GM21576 (cell line): ENCODE data around the gene CUL2.
A peak's percentile ranks its signal among the peaks of the same experiment; 100 is the strongest.
"Not testable (repeated sequence)": the region's sequence is repeated elsewhere in the genome, so short reads cannot be mapped to it uniquely, and the experiment has no call there.

Experiments
- ATAC-seq: cut with Tn5 transposase; IDR thresholded peaks from one replicate; pipeline ENCODE4 v1.9.1; 2021; ENCODE audit warnings: mild to moderate bottlenecking, moderate library complexity; ENCODE audit not compliant: unreplicated experiment

CUL2 gene

DNA sequence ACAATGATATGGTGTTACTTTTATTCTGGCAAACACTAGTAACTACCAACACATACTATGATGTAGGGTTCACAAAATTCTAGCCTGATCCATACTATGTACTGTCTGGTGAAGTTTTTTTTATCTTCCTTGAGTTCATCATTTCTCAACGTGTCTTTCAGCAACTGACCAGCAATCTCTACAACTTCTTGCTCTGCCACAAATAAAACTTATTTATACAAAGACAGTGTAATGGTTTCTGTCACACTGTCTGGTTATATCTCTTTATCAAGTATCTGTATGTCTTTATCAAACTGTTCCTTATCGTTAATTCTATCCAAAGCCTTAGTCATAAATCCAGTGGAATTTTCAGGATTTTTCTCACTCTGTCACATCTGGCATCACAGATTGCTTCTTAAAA lies 69.7 kb downstream of the CUL2 start:
- ATAC-seq, result no peak

DNA sequence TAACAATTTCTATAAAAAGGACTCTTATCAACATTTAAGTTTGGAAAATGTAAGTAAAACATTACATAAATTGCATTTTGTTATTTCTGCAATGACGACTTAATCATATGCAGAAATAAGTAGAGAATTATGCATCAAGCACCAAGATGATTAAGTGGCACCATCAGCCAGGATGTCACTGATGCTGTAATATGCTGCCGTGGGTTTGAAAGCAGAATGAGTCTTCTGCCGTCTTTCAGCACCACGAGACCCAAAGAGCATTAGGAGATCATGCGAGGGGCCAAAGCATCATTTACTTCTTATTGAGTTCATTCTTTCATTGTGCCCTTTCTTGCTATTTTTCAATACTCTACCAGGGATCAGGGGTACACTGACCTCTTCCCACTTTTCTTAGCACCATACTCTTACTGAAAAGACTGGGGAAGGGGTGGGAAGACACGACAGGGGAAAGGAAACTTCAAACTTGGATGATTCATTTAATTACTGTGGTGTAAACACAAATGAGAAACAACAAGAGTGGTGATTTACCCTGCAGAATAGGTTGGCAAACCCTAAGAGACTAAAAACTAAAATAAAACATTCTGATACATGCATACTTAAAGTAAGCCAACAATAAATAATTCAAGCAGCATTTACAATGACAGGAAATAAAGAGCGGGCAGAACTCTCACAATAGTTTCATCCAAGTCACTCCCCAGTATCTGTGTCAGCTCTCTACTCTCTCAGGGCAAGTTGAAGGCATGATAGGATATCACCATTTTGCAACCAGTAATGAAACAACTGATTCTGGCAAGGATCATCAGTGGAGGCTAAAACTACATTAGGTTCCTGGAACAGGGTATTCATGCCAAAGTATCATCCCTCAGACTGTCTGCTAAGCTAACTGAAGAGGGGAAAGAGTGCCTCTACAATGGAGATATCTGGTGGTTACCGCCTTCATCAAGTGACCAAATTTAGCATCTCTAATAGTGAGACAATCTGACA lies 70.8 kb downstream of the CUL2 start:
- no peak for ATAC-seq

DNA sequence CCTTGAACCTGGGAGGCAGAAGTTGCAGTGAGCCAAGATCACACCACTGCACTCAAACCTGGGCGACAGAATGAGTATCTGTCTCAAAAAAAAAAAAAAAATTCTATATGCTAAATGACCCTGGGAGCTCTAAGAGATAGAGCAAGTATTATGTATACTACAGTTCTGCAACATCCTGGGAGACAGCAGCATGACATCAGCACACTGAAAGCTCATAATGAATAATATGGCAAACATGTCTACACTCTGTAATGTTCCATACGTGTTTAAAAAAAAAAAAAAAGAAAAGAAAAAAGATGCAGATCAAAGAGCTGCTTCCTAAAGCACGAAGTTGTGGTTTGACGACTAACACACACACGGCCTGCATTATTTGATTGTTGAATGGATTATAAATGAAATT lies 72.5 kb downstream of the CUL2 start:
- no peak for ATAC-seq

DNA sequence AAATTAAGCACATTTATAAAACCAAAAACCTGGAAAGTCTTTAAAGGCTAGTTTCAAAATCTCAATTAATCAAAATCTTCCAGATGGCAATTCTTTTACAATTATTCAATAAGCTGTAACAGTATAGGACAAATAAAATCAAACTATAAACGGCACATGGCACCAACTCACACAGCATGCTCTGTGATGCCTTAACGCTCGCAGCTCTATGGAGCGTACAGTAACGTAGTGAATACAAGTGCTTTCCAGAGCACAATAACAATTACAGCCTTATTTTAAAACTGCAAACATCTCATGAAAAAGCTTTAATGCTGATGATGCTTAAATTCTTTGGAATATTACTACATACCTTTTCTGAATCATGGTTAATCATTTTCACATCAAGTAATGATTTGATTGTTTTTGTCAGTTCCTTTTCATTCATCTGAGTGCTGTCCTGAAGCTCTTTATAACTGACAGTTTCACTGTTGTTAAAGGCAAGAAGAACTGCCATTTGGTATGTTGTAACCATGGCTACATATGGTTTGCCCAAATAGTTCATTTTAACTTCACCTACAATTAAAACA lies 74.2 kb downstream of the CUL2 start:
- no peak for ATAC-seq

DNA sequence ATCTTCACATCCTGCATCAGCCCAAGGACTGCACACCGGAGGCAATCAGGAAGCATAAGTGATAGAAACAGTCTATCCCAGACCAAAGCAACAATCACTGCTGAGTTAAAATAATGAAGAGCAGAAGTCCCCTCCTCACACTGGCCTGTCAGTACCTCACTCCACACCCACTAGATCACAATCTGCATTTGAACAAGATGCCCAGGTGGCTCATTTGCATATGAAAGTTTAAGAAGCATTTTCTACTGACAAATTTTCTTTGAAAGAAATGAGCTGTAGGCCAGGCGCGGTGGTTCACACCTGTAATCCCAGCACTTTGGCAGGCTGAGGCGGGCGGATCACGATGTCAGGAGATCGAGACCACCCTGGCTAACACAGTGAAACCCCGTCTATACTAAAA lies 77.4 kb downstream of the CUL2 start:
- ATAC-seq, result no peak

DNA sequence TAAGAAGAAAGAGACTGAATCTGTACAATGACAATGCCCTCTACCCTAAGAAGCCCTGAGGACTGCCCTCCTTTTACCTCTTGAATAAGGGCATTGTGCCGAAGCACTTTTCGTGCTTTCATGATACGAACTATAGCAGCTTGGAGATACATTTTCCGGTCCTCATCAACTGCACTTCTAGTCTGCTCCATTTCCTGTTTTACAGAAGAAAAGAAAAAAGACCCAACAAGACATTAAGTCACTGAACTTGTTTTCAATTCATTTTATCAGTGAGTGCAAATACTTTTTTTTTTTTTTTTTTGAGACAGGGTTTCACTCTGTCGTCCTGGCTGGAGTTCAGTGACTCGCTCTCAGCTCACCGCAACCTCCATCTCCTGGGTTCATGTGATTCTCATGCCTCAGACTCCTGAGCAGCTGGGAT lies 78.4 kb downstream of the CUL2 start:
- no peak for ATAC-seq

DNA sequence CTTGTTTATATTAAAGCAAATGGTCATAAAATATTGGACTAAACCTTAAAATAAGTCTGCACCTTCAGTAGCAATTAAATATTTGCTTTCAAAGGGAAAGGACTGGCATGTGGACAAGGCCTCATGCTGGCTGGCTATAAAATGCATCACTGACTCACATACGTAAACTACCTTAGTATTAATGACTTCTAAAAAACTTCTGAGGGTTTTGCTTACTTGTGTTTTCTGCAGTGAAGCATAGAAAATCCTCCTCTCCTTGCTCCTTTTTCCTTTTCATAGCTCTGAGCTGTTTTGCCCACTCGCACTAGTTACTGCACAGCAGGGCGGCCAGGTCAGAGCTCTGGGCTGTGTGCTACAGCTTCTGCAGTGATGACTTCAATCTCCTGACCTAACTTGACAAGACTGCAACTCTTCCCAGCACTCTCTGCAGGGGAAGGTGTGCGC lies 82.3 kb downstream of the CUL2 start:
- no peak for ATAC-seq

DNA sequence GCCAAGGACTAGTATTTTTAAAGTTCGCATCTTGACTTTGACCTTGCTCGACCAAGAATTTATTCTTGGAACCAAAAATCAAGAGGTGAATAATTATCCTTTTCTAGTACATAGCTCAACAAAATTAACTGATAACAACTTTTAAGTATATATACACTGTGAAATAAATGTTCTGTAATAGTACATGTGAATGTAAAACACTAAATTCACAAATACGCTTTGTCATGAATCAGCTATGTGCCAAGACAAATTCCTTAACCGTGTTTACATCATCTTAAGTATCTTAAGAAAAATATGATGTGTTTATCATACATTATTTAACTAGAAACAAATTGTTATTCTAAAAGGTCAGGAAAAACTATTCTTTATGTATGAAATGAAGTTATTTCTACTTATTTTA lies 83.3 kb downstream of the CUL2 start:
- no peak for ATAC-seq

DNA sequence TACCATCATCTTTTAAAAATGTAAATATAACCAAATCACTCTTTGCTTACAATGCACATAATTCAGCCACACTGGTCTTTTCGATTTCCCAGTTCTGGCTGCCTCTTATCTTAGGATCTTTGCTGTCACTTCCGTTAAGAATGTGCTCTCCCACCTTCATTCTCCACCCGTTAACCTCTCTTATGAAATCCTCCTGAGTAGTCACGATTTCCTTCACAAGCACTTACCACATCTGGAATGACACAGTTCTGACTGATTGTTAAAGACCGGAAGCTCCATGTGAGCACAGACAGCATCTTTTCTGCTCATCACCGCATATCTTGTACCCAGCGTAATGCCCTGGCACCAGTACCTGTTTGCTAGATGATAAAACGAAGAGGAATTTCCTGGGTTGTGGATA lies 84.3 kb downstream of the CUL2 start:
- no peak for ATAC-seq

DNA sequence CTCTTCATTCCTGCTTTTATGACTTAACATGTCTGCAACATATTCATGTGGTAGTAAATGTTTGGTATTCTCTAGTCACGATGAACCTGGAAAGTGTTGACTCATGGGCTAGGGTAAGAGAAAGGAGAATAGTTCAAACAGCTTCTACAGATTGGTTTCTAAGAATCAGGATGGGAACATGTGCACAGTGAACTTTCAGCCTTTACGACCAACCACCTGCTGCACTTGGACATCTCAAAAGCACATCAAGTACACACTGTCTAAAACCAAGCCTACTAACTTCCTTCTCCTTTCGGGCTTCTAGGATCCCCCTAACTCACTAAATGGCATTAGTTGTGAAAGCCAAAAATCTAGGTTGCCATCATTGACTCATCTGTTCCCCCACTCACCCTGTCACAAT lies 85.5 kb downstream of the CUL2 start:
- no peak for ATAC-seq

DNA sequence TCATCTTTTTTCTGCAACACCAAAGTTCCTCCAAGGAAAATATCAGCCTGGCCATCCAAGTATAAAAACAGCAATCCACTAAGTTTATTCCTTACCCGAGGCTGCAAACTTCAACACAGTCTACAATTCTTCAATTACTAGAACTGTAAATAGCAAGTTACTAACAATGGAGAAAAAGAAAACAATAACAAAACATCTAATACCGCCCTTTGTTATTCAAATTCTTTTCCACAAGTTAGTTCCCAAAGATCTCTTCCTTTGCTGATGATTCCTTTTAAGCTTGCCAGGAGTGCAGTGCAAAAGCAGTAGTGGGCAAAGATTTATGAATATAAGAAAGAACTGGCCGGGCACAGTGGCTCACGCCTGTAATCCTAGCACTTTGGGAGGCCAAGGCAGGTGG lies 86.2 kb downstream of the CUL2 start:
- no peak for ATAC-seq

DNA sequence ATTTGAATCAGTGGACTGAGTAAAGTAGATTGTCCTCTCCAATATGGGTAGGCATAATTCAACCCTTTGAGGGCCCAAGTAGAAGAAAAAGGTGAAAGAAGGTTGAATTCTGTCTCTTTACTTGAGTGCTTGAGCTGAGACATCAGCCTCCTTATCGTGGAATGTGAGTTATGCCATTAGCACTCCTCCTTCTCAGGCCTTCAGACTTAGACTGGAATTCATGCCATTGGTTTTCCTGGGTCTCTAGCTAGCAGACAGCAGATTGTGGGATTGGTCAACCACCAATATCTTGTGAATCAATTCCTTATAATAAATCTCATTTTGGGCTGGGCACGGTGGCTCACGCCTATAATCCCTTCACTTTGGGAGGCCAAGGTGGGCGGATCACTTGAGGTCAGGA lies 89.2 kb downstream of the CUL2 start:
- no peak for ATAC-seq

DNA sequence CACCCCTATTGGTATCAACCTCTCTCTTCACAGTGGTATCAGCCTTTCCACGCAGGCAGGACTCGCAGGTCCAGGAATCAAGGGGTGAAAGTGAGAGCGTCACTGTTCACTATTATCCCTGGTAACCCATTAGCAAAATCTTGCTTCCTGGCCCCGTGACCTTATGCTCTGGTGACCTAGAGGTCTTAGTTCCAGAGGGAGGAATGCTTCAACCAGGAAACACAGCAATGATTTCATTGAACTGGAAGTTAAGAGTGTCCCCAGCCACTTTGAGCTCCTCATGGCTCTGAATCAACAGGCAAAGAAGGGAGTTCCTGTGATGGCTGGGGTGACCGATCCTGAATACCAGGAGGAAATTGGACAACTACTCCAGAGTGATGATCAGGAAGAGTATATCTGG lies 90.6 kb downstream of the CUL2 start:
- no peak for ATAC-seq

DNA sequence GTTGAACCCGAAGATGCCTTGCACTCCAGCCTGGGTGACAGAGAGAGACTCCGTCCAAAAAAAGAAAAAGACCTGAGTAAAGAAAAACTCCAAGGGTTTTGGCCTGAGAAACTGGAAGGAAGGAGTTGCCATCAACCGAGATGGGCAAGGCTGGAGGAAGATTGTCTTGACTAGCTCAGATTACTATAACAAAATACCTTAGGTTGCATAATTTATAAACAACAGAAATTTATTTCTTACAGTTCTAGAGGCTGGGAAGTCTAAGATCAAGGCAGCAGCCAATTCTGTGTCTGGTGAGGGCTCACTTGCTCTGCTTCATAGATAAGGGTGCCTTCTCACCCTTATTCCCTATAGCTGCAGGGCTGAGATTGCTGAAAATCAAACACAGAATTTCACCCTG lies 91.2 kb downstream of the CUL2 start:
- ATAC-seq, result no peak

DNA sequence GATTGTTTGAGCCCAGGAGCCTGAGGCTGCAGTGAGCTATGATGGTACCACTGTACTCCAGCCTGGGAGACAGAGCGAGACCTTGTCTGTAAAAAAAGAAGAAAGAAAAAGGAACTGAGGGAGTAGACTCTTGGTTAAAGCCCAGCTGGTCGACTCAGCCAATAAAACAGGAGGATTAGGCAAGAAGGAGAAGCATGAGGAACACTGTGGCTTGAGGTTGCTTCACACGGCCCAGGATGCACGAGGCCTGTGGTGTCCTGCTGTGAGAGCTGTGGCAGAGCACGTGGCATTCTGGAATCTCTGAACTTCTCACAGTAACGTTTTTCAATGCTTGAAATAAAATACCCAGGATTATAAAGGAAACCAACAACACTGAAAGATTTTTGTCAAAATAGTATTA lies 93.3 kb downstream of the CUL2 start:
- no peak for ATAC-seq

DNA sequence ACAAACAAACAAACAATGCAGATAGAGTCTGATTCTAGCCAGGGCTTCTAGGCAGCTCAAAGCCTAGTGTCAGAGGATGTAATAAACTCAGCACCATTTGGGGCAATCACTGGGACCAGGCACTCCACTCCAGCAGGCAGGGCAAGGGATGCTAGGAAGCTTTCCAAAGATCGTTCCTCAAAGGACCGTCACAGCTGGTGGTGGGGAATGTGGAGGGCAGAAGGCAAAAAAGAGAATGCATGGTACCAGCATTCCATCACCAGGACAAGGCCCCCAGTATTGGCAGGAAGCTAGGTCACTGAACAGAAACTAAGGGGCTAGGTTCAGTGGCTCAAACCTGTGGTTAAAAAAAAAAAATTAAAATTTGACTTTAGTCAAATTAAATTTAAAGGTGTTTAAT lies 94.2 kb downstream of the CUL2 start:
- no peak for ATAC-seq

DNA sequence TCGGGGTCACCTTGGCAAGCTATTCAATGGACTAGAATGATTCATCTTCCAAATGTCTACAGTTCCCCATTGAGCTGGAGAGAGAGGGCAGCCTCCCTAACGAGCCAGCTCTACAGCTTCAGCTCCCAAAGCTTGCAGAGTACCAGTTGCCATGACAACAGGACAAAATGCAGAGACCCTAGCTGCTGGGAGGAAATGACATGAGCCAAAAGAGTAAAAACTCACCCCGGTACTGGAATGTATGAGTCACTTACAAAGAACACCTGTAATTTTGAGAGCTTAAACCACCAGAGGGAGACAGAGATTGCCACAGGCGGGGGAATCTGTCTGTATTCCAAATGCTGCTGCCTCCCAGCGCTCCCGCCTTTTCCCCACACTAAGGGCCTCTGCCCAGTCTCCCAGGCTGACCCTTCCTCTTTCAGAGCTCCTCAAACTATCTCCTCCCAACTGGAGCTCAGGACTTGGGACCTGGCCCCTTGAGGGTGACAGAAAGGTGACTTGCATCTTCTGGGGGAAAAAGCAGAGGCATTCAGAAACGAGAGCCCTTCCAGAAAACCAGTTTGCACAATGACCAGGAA lies 95.5 kb downstream of the CUL2 start:
- peak; percentile 88 for ATAC-seq

DNA sequence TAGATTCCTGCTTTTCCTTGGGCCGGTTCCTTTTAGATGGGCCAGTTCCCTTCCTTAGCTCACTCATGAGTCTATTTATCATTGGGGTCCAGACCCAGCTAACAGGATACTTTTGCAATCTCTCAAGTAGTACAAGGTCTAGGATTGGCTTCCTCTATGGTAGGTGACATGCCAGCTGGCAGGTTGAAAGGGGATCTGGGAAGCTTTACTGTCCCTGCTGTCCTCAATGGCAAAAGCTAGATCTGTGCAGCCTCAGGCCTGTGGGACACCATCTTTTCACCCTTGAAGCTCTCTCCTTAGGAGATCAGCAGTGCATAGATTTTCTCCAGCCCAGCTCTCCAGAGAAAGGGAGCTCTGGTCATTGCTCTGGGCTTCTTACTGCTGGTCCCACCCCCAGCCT lies 96.4 kb downstream of the CUL2 start:
- ATAC-seq, result no peak

DNA sequence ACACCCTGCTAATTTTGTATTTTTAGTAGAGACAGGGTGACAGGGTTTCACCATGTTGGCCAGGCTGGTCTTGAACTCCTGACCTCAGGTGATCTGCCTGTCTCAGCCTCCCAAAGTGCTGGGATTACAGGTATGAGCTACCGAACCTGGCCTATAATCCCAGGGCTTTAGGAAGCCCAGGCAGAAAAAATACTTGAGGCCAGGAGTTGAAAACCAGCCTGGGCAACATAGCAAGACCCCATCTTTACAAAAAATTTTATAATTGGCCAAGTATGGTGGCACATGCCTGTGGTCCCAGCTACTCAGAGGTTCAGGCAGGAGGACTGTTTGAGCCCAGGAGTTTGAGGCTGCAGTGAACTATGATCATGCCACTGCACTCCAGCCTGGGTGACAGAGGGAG lies 99.0 kb downstream of the CUL2 start:
- ATAC-seq, result not testable (repeated sequence)

DNA sequence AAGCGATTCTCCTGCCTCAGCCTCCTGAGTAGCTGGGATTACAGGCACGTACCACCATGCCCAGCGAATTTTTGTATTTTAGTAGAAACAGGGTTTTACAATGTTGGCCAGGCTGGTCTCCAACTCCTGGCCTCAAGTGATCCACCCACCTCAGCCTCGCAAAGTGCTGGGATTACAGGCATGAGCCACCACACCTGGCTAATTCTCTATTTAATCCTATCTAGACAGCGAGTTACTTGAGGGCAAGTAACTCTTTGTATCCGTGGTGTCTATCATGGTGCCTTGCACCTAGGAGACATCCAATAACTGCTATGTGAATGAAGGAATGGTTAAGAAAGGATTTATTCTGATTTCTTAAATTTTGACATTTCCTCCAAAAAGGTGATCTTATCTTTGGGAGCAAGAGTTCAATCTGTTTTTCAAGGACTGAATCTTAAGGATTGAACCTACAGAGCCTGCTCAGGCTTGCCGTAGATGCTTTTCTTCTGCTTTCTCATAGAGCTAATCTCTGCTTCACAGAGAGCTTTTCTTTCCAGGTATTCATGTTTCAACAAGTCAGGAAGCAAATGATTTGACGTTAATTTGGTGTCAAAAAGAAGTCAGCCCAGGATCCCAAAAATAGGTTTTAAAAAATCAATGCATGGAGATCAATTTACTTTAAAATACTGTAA lies 101.6 kb downstream of the CUL2 start:
- ATAC-seq, result no peak

DNA sequence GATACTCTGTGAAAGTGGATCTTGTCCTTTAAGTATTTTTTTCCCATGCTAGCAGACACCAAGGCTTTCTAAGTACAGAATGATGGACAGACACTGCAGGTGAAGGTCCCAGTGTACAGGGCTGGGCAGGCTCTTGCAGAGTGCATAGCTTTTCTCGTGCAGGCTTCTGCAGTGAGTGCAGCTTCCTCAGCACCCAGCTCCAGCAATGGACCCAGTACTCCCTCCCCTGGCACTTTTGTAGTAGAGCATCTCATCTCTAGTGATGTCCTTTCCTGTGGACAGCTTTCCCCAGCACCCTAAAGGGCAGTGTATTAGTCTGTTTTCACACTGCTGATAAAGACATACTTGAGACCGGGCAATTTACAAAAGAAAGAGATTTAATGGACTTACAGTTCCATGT lies 104.3 kb downstream of the CUL2 start:
- no peak for ATAC-seq

DNA sequence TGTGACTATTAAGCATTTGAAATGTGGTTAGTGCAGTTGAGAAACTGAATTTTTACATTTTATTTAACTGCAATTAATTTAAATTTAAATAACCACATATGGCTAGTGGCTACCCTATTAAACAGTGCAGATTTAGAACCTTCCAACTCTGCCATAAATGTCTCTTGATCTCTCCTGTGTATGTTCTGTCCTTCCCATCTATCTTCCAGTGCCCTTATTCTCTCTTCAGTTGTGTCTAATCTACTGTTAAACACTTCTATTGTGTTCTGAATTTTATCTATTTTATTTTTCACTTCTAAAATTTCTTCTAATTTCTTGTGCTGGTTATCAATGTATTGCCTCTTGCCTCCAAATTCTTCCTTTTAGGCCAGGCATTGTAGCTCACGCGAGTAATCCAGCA lies 105.0 kb downstream of the CUL2 start:
- no peak for ATAC-seq
